HS-5 (cell line): ENCODE measurements around the gene PPP1R13L.

Experiments
- DNase-seq: peaks from one replicate; pipeline ENCODE4 v3.0.0-alpha.2; 2012; ENCODE audit warnings: low read depth

Gene PPP1R13L

GRCh38 chr19:45362291-45362690 lies 42.6 kb downstream of the PPP1R13L start:
- no peak for DNase-seq

- DNase-seq: no peak
Measured at GRCh38 chr19:45361608-45362007, 43.3 kb downstream of the PPP1R13L start.

GRCh38 chr19:45358213-45358792 lies 46.6 kb downstream of the PPP1R13L start:
- DNase-seq: no peak

GRCh38 chr19:45357445-45357783 lies 47.5 kb downstream of the PPP1R13L start:
- no peak for DNase-seq

GRCh38 chr19:45356760-45357444 lies 48.0 kb downstream of the PPP1R13L start:
- DNase-seq: no peak

- DNase-seq: no peak
Measured at GRCh38 chr19:45355910-45356309, 49.0 kb downstream of the PPP1R13L start.

GRCh38 chr19:45355402-45355801 lies 49.5 kb downstream of the PPP1R13L start:
- DNase-seq: no peak

- DNase-seq: no peak
Measured at GRCh38 chr19:45354241-45354842, 50.5 kb downstream of the PPP1R13L start.

GRCh38 chr19:45352914-45353796 lies 51.7 kb downstream of the PPP1R13L start:
- no peak for DNase-seq

- no peak for DNase-seq
Measured at GRCh38 chr19:45352471-45352870, 52.4 kb downstream of the PPP1R13L start.

- DNase-seq: no peak
Measured at GRCh38 chr19:45352062-45352461, 52.8 kb downstream of the PPP1R13L start.

- no peak for DNase-seq
Measured at GRCh38 chr19:45351401-45351952, 53.4 kb downstream of the PPP1R13L start.

- no peak for DNase-seq
Measured at GRCh38 chr19:45350477-45351058, 54.3 kb downstream of the PPP1R13L start.

- no peak for DNase-seq
Measured at GRCh38 chr19:45349430-45349941, 55.4 kb downstream of the PPP1R13L start.

GRCh38 chr19:45349126-45349415 lies 55.8 kb downstream of the PPP1R13L start:
- no peak for DNase-seq

GRCh38 chr19:45348367-45349125 lies 56.3 kb downstream of the PPP1R13L start:
- no peak for DNase-seq

- DNase-seq: no peak
Measured at GRCh38 chr19:45347570-45348366, 57.1 kb downstream of the PPP1R13L start.

GRCh38 chr19:45346449-45346848 lies 58.4 kb downstream of the PPP1R13L start:
- no peak for DNase-seq

- no peak for DNase-seq
Measured at GRCh38 chr19:45345506-45345860, 59.4 kb downstream of the PPP1R13L start.
